Measurements from ENCODE around the gene MAD2L1. TPM values are rescaled to one million over a fixed set of nuclear protein-coding genes. Genes with fewer than 3 reads are reported as not detected.

The MAD2L1 gene
- total RNA-seq, 2 experiments from 2014 or later = 68.4 to 68.5 TPM

GRCh38 chr4:120018786-120019185 lies 47.9 kb downstream of the MAD2L1 start:
- CTCF ChIA-PET = no interaction called here
- POLR2A ChIA-PET = no interaction called here
- no peak for DNase-seq

GRCh38 chr4:120017939-120018692 lies 48.5 kb downstream of the MAD2L1 start:
- H3K9me3 Mint-ChIP-seq (ENCODE audit: insufficient read depth) = no peaks in the 10 kb centered on the region
- ChIA-PET CTCF (no interaction called here), POLR2A (no interaction called here)
- H3K36me3 Mint-ChIP-seq (ENCODE audit: low read depth) = no peaks in the 10 kb centered on the region
- H3K4me1 Mint-ChIP-seq (ENCODE audit: low read depth) = no peaks in the 10 kb centered on the region
- no peak overlapping the region for H3K27ac Mint-ChIP-seq
- no peak overlapping the region for H3K4me3 Mint-ChIP-seq
- no peak for DNase-seq
- ATAC-seq = no peak
- peaks cover 12% of the 10 kb centered on the region for H3K27me3 Mint-ChIP-seq (ENCODE audit: low read depth)

More at GRCh38 chr4:120018786-120019185, 47.9 kb downstream of the MAD2L1 start:
- no peak overlapping the region for H3K27ac Mint-ChIP-seq
- H3K9me3 Mint-ChIP-seq (ENCODE audit: insufficient read depth) = no peaks in the 10 kb centered on the region
- H3K4me1 Mint-ChIP-seq (ENCODE audit: low read depth) = no peaks in the 10 kb centered on the region
- ATAC-seq = no peak
- H3K4me3 Mint-ChIP-seq = no peak overlapping the region
- H3K27me3 Mint-ChIP-seq (ENCODE audit: low read depth) = peaks cover 13% of the 10 kb centered on the region
- no peaks in the 10 kb centered on the region for H3K36me3 Mint-ChIP-seq (ENCODE audit: low read depth)

- Mint-ChIP-seq H3K27ac (no peak overlapping the region), H3K4me3 (no peak overlapping the region), H3K36me3 (ENCODE audit: low read depth) (no peaks in the 10 kb centered on the region), H3K9me3 (ENCODE audit: insufficient read depth) (no peaks in the 10 kb centered on the region), H3K4me1 (ENCODE audit: low read depth) (no peaks in the 10 kb centered on the region), H3K27me3 (ENCODE audit: low read depth) (peaks cover 11% of the 10 kb centered on the region)
- ChIA-PET POLR2A (no interaction called here), CTCF (no interaction called here)
- no peak for DNase-seq
- no peak for ATAC-seq
These were observed 54.9 kb downstream of the MAD2L1 start for GRCh38 chr4:120011725-120012124.

- no peaks in the 10 kb centered on the region for H3K4me1 Mint-ChIP-seq (ENCODE audit: low read depth)
- no peak overlapping the region for H3K27ac Mint-ChIP-seq
- ChIA-PET POLR2A (no interaction called here), CTCF (no interaction called here)
- H3K9me3 Mint-ChIP-seq (ENCODE audit: insufficient read depth) = no peaks in the 10 kb centered on the region
- no peak overlapping the region for H3K4me3 Mint-ChIP-seq
- no peaks in the 10 kb centered on the region for H3K36me3 Mint-ChIP-seq (ENCODE audit: low read depth)
- no peak for DNase-seq
- H3K27me3 Mint-ChIP-seq (ENCODE audit: low read depth) = peaks cover 6% of the 10 kb centered on the region
- ATAC-seq = no peak
These were observed 56.0 kb downstream of the MAD2L1 start for GRCh38 chr4:120010646-120011045.

GRCh38 chr4:120009731-120010130 lies 56.9 kb downstream of the MAD2L1 start:
- no peak overlapping the region for H3K4me3 Mint-ChIP-seq
- H3K27ac Mint-ChIP-seq = no peak overlapping the region
- no peaks in the 10 kb centered on the region for H3K4me1 Mint-ChIP-seq (ENCODE audit: low read depth)
- DNase-seq = no peak
- H3K36me3 Mint-ChIP-seq (ENCODE audit: low read depth) = no peaks in the 10 kb centered on the region
- no peak for ATAC-seq
- no peaks in the 10 kb centered on the region for H3K9me3 Mint-ChIP-seq (ENCODE audit: insufficient read depth)
- CTCF ChIA-PET = no interaction called here
- POLR2A ChIA-PET = no interaction called here
- no peaks in the 10 kb centered on the region for H3K27me3 Mint-ChIP-seq (ENCODE audit: low read depth)

GRCh38 chr4:120008957-120009356 lies 57.7 kb downstream of the MAD2L1 start:
- ChIA-PET POLR2A (interaction anchor here (0.6 kb wide), 1 partner anchor 26 kb away, joined by 3 read pairs; no protein-coding TSS in a partner anchor), CTCF (no interaction called here)
- H3K36me3 Mint-ChIP-seq (ENCODE audit: low read depth) = no peaks in the 10 kb centered on the region
- ATAC-seq (no peak), DNase-seq (no peak)
- H3K9me3 Mint-ChIP-seq (ENCODE audit: insufficient read depth) = no peaks in the 10 kb centered on the region
- no peak overlapping the region for H3K4me3 Mint-ChIP-seq
- H3K27ac Mint-ChIP-seq = no peak overlapping the region
- peaks cover 2% of the 10 kb centered on the region for H3K27me3 Mint-ChIP-seq (ENCODE audit: low read depth)
- no peaks in the 10 kb centered on the region for H3K4me1 Mint-ChIP-seq (ENCODE audit: low read depth)

- H3K27ac Mint-ChIP-seq = no peak overlapping the region
These were observed 58.7 kb downstream of the MAD2L1 start for GRCh38 chr4:120007896-120008436.

GRCh38 chr4:120007191-120007871 lies 59.3 kb downstream of the MAD2L1 start:
- CTCF ChIA-PET = no interaction called here
- no peak for ATAC-seq

More at GRCh38 chr4:120007896-120008436, 58.7 kb downstream of the MAD2L1 start:
- Mint-ChIP-seq H3K9me3 (ENCODE audit: insufficient read depth) (no peaks in the 10 kb centered on the region), H3K36me3 (ENCODE audit: low read depth) (no peaks in the 10 kb centered on the region), H3K4me3 (no peak overlapping the region), H3K27me3 (ENCODE audit: low read depth) (peaks cover 2% of the 10 kb centered on the region), H3K4me1 (ENCODE audit: low read depth) (no peaks in the 10 kb centered on the region)
- DNase-seq (no peak), ATAC-seq (no peak)
- CTCF ChIA-PET = no interaction called here
- POLR2A ChIA-PET = no interaction called here

More at GRCh38 chr4:120007191-120007871, 59.3 kb downstream of the MAD2L1 start:
- H3K27ac Mint-ChIP-seq = no peak overlapping the region
- no peaks in the 10 kb centered on the region for H3K36me3 Mint-ChIP-seq (ENCODE audit: low read depth)
- peaks cover 2% of the 10 kb centered on the region for H3K27me3 Mint-ChIP-seq (ENCODE audit: low read depth)
- no peak for DNase-seq
- H3K4me3 Mint-ChIP-seq = no peak overlapping the region
- H3K4me1 Mint-ChIP-seq (ENCODE audit: low read depth) = no peaks in the 10 kb centered on the region
- no peaks in the 10 kb centered on the region for H3K9me3 Mint-ChIP-seq (ENCODE audit: insufficient read depth)
- POLR2A ChIA-PET = no interaction called here
